ENCODE data around the gene CCDC59.

CCDC59 gene

GRCh38 chr12:82358200-82359114, at the start of gene CCDC59, which contains the start of gene METTL25:
Gene CCDC59 (minus strand): TSS chr12:82358387. CDS start chr12:82358376, 11 bp downstream.
Gene METTL25 (plus strand): TSS chr12:82358529. CDS start chr12:82358566, 37 bp downstream.
- DNase-seq: peak; percentile 98

- DNase-seq: no peak
Measured at GRCh38 chr12:82407481-82407880, 49.3 kb upstream of the CCDC59 start.

GRCh38 chr12:82406651-82407050, 48.5 kb upstream of the CCDC59 start:
- no peak for DNase-seq

GRCh38 chr12:82400819-82401218, 42.6 kb upstream of the CCDC59 start:
- no peak for DNase-seq

- DNase-seq: no peak
Measured at GRCh38 chr12:82398879-82399278, 40.7 kb upstream of the CCDC59 start.

- DNase-seq: no peak
Measured at GRCh38 chr12:82383930-82384552, 25.9 kb upstream of the CCDC59 start.

- no peak for DNase-seq
Measured at GRCh38 chr12:82378997-82379396, 20.8 kb upstream of the CCDC59 start.

GRCh38 chr12:82375201-82375600, 17.0 kb upstream of the CCDC59 start:
- no peak for DNase-seq

- no peak for DNase-seq
Measured at GRCh38 chr12:82366197-82366596, 8.0 kb upstream of the CCDC59 start.

GRCh38 chr12:82363990-82364389, 5.8 kb upstream of the CCDC59 start:
- no peak for DNase-seq

- DNase-seq: no peak
Measured at GRCh38 chr12:82361461-82361915, 3.3 kb upstream of the CCDC59 start.

- peak; percentile 5 for DNase-seq
Measured at GRCh38 chr12:82360834-82361233, 2.6 kb upstream of the CCDC59 start.

GRCh38 chr12:82359115-82359478, 910 bp upstream of the CCDC59 start:
- no peak for DNase-seq

GRCh38 chr12:82357845-82358199, 365 bp downstream of the CCDC59 start:
- DNase-seq: no peak

- no peak for DNase-seq
Measured at GRCh38 chr12:82357340-82357739, 847 bp downstream of the CCDC59 start.

GRCh38 chr12:82351390-82351789, 6.8 kb downstream of the CCDC59 start:
- DNase-seq: no peak

- no peak for DNase-seq
Measured at GRCh38 chr12:82350161-82350560, 8.0 kb downstream of the CCDC59 start.

GRCh38 chr12:82329508-82329907, 28.7 kb downstream of the CCDC59 start:
- no peak for DNase-seq

GRCh38 chr12:82327861-82328260, 30.3 kb downstream of the CCDC59 start:
- no peak for DNase-seq

GRCh38 chr12:82326905-82327503, 31.2 kb downstream of the CCDC59 start:
- peak; percentile 14 for DNase-seq

GRCh38 chr12:82325540-82326336, 32.4 kb downstream of the CCDC59 start:
- no peak for DNase-seq

- DNase-seq: no peak
Measured at GRCh38 chr12:82319276-82319675, 38.9 kb downstream of the CCDC59 start.

GRCh38 chr12:82314406-82314892, 43.7 kb downstream of the CCDC59 start:
- DNase-seq: no peak

Data from CD4-positive, alpha-beta T cell treated with Interleukin-17A for 1 hour (primary cell).